WTC11 (cell line): ENCODE data around the gene SH3BP5L.

Experiments used
- ATF6 ChIP-seq: sonication (generic); formaldehyde crosslinking; IDR thresholded peaks from 2 replicates; pipeline ENCODE4 v1.8.1; 2023; ENCODE audit warnings: mild to moderate bottlenecking, missing genetic modification reagents
- FOXP1 ChIP-seq: sonication (generic); formaldehyde crosslinking; IDR thresholded peaks from 2 replicates; pipeline ENCODE4 v1.8.0; 2022; ENCODE audit warnings: missing genetic modification reagents, mild to moderate bottlenecking, moderate library complexity, borderline replicate concordance
- JUN ChIP-seq: sonication (generic); formaldehyde crosslinking; IDR thresholded peaks from 2 replicates; pipeline ENCODE4 v1.8.0; 2023; ENCODE audit warnings: mild to moderate bottlenecking, missing genetic modification reagents
- MAX ChIP-seq: sonication (generic); formaldehyde crosslinking; IDR thresholded peaks from 2 replicates; pipeline ENCODE4 v1.8.0; 2022; ENCODE audit warnings: mild to moderate bottlenecking, missing genetic modification reagents
- PREB ChIP-seq: sonication (generic); formaldehyde crosslinking; IDR thresholded peaks from 2 replicates; pipeline ENCODE4 v1.8.1; 2022; ENCODE audit warnings: mild to moderate bottlenecking, missing genetic modification reagents, moderate library complexity, borderline replicate concordance
- SMAD3 ChIP-seq: sonication (generic); formaldehyde crosslinking; IDR thresholded peaks from 2 replicates; pipeline ENCODE4 v1.8.0; 2022; ENCODE audit warnings: missing genetic modification reagents, mild to moderate bottlenecking, borderline replicate concordance
- TEAD4 ChIP-seq: sonication (generic); formaldehyde crosslinking; IDR thresholded peaks from 2 replicates; pipeline ENCODE4 v1.8.0; 2022; ENCODE audit warnings: mild to moderate bottlenecking, missing genetic modification reagents
- ZNF263 ChIP-seq: sonication (generic); formaldehyde crosslinking; IDR thresholded peaks from 2 replicates; pipeline ENCODE4 v1.8.1; 2022; ENCODE audit warnings: low read depth, mild to moderate bottlenecking, moderate library complexity, missing genetic modification reagents
- ZNF423 ChIP-seq: fragments of 250-450 bp; sonication (Bioruptor Pico); IDR thresholded peaks from 2 replicates; pipeline ENCODE4 v2.1.2; 2022; ENCODE audit warnings: mild to moderate bottlenecking, moderate library complexity
- TF ChIP-seq, protein P1 (sequence below): sonication (generic); formaldehyde crosslinking; IDR thresholded peaks from 2 replicates; pipeline ENCODE4 v1.8.1; 2022; ENCODE audit warnings: low read depth, missing genetic modification reagents, borderline replicate concordance
- TF ChIP-seq, protein P2 (sequence below): fragments of 200-600 bp; IDR thresholded peaks from 2 replicates; pipeline ENCODE4 v1.8.0; 2022; ENCODE audit warnings: antibody characterized with exemption
- TF ChIP-seq, protein P3 (sequence below): sonication (generic); formaldehyde crosslinking; IDR thresholded peaks from 2 replicates; pipeline ENCODE4 v1.8.1; 2023; ENCODE audit warnings: mild to moderate bottlenecking, missing genetic modification reagents, moderate library complexity

GRCh38 chr1:248857201-248857600, 31.5 kb upstream of the SH3BP5L start:
- TF ChIP-seq PREB (CRISPR knock-in tag) (no peak), TEAD4 (CRISPR knock-in tag) (no peak), FOXP1 (no peak), ZNF423 (CRISPR knock-in tag) (no peak), SMAD3 (CRISPR knock-in tag) (no peak), JUN (CRISPR knock-in tag) (no peak), MAX (CRISPR knock-in tag) (no peak), ZNF263 (CRISPR knock-in tag) (no peak), ATF6 (no peak)
- TF ChIP-seq, protein P1, sequence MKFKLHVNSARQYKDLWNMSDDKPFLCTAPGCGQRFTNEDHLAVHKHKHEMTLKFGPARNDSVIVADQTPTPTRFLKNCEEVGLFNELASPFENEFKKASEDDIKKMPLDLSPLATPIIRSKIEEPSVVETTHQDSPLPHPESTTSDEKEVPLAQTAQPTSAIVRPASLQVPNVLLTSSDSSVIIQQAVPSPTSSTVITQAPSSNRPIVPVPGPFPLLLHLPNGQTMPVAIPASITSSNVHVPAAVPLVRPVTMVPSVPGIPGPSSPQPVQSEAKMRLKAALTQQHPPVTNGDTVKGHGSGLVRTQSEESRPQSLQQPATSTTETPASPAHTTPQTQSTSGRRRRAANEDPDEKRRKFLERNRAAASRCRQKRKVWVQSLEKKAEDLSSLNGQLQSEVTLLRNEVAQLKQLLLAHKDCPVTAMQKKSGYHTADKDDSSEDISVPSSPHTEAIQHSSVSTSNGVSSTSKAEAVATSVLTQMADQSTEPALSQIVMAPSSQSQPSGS (CRISPR knock-in tag), result no peak
- TF ChIP-seq, protein P2, sequence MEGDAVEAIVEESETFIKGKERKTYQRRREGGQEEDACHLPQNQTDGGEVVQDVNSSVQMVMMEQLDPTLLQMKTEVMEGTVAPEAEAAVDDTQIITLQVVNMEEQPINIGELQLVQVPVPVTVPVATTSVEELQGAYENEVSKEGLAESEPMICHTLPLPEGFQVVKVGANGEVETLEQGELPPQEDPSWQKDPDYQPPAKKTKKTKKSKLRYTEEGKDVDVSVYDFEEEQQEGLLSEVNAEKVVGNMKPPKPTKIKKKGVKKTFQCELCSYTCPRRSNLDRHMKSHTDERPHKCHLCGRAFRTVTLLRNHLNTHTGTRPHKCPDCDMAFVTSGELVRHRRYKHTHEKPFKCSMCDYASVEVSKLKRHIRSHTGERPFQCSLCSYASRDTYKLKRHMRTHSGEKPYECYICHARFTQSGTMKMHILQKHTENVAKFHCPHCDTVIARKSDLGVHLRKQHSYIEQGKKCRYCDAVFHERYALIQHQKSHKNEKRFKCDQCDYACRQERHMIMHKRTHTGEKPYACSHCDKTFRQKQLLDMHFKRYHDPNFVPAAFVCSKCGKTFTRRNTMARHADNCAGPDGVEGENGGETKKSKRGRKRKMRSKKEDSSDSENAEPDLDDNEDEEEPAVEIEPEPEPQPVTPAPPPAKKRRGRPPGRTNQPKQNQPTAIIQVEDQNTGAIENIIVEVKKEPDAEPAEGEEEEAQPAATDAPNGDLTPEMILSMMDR, result no peak
- TF ChIP-seq, protein P3, sequence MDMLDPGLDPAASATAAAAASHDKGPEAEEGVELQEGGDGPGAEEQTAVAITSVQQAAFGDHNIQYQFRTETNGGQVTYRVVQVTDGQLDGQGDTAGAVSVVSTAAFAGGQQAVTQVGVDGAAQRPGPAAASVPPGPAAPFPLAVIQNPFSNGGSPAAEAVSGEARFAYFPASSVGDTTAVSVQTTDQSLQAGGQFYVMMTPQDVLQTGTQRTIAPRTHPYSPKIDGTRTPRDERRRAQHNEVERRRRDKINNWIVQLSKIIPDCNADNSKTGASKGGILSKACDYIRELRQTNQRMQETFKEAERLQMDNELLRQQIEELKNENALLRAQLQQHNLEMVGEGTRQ (CRISPR knock-in tag), result no peak
